H9 (cell line): ENCODE results near the gene CCDC170. TPM values are rescaled to one million over a fixed set of nuclear protein-coding genes. Genes with fewer than 3 reads are reported as not detected.
A peak's percentile ranks its signal among the peaks of the same experiment; 100 is the strongest.

Source experiments
- DNase-seq: peaks from one replicate; pipeline ENCODE4 v3.0.0-alpha.2; 2017
- H2AFZ ChIP-seq: one replicate; pipeline ENCODE4 v1.6.1; 2013; ENCODE audit warnings: mild to moderate bottlenecking, low read length, control low read depth, moderate library complexity
- H2AK5ac ChIP-seq: 2 replicates; pipeline ENCODE4 v1.6.1; 2013; ENCODE audit warnings: low read length, control low read depth, mixed read lengths; ENCODE audit not compliant: insufficient read length
- H2BK120ac ChIP-seq: one replicate; pipeline ENCODE4 v1.6.1; 2013; ENCODE audit warnings: low read depth, mild to moderate bottlenecking, low read length, control low read depth, inconsistent platforms; ENCODE audit not compliant: poor library complexity, severe bottlenecking
- H2BK12ac ChIP-seq: 2 replicates; pipeline ENCODE4 v1.6.1; 2013; ENCODE audit warnings: low read length, control low read depth, mixed read lengths, low read depth; ENCODE audit not compliant: insufficient read length
- H2BK15ac ChIP-seq: 2 replicates; pipeline ENCODE4 v1.6.1; 2013; ENCODE audit warnings: low read depth, low read length, control low read depth
- H2BK20ac ChIP-seq: one replicate; pipeline ENCODE4 v1.6.1; 2013; ENCODE audit warnings: low read depth, mild to moderate bottlenecking, low read length, control low read depth, inconsistent platforms; ENCODE audit not compliant: poor library complexity, severe bottlenecking
- H2BK5ac ChIP-seq: 2 replicates; pipeline ENCODE4 v1.6.1; 2013; ENCODE audit warnings: low read length, control low read depth, mixed read lengths; ENCODE audit not compliant: insufficient read length
- H3K14ac ChIP-seq: 2 replicates; pipeline ENCODE4 v1.6.1; 2013; ENCODE audit warnings: low read length, control low read depth; ENCODE audit not compliant: insufficient read depth
- H3K18ac ChIP-seq: 2 replicates; pipeline ENCODE4 v1.6.1; 2013; ENCODE audit warnings: low read depth, mild to moderate bottlenecking, mixed read lengths, low read length, control low read depth; ENCODE audit not compliant: insufficient read length
- H3K23ac ChIP-seq: 2 replicates; pipeline ENCODE4 v1.6.1; 2013; ENCODE audit warnings: low read length, control low read depth, mixed read lengths, low read depth; ENCODE audit not compliant: insufficient read length
- H3K23me2 ChIP-seq: 2 replicates; pipeline ENCODE4 v1.6.1; 2013; ENCODE audit warnings: low read depth, mild to moderate bottlenecking, mixed read lengths, low read length, control low read depth; ENCODE audit not compliant: insufficient read length, poor library complexity, severe bottlenecking
- H3K27ac ChIP-seq: 2 replicates; pipeline ENCODE4 v1.5.1; 2013; ENCODE audit warnings: low read length, control low read depth, mixed read lengths, low read depth; ENCODE audit not compliant: insufficient read length
- H3K27me3 ChIP-seq: 2 replicates; pipeline ENCODE4 v1.6.1; 2013; ENCODE audit warnings: low read length, control low read depth, inconsistent platforms; ENCODE audit not compliant: insufficient read depth
- H3K4ac ChIP-seq: 2 replicates; pipeline ENCODE4 v1.6.1; 2013; ENCODE audit warnings: low read depth, mild to moderate bottlenecking, control low read depth, inconsistent platforms, low read length, moderate library complexity
- H3K4me1 ChIP-seq: 2 replicates; pipeline ENCODE4 v1.6.1; 2013; ENCODE audit warnings: low read length, control low read depth, inconsistent platforms; ENCODE audit not compliant: insufficient read depth
- H3K4me2 ChIP-seq: 2 replicates; pipeline ENCODE4 v1.6.1; 2013; ENCODE audit warnings: low read length, control low read depth, mixed read lengths; ENCODE audit not compliant: insufficient read length, insufficient read depth
- H3K56ac ChIP-seq: 2 replicates; pipeline ENCODE4 v1.6.1; 2013; ENCODE audit warnings: low read depth, mild to moderate bottlenecking, mixed read lengths, low read length, control low read depth; ENCODE audit not compliant: insufficient read length
- H3K79me1 ChIP-seq: 2 replicates; pipeline ENCODE4 v1.6.1; 2013; ENCODE audit warnings: low read depth, mild to moderate bottlenecking, moderate library complexity, low read length, control low read depth, inconsistent platforms; ENCODE audit not compliant: insufficient read depth, poor library complexity, severe bottlenecking
- H3K79me2 ChIP-seq: 2 replicates; pipeline ENCODE4 v1.6.1; 2013; ENCODE audit warnings: low read length, control low read depth, inconsistent platforms; ENCODE audit not compliant: insufficient read depth
- H3K9ac ChIP-seq: 2 replicates; pipeline ENCODE4 v1.6.1; 2013; ENCODE audit warnings: low read length, control low read depth, mixed read lengths; ENCODE audit not compliant: insufficient read length; ENCODE audit errors: extremely low read depth
- H3K9me3 ChIP-seq: one replicate; pipeline ENCODE4 v1.6.1; 2013; ENCODE audit warnings: low read depth, low read length, inconsistent platforms; ENCODE audit not compliant: control insufficient read depth
- H3T11ph ChIP-seq: one replicate; pipeline ENCODE4 v1.6.1; 2013; ENCODE audit warnings: mild to moderate bottlenecking, low read length, control low read depth, inconsistent platforms
- H4K20me1 ChIP-seq: one replicate; pipeline ENCODE4 v1.6.1; 2013; ENCODE audit not compliant: control insufficient read depth, insufficient read length, insufficient read depth
- H4K5ac ChIP-seq: 2 replicates; pipeline ENCODE4 v1.6.1; 2013; ENCODE audit warnings: low read depth, mild to moderate bottlenecking, mixed read lengths, low read length, control low read depth; ENCODE audit not compliant: insufficient read length
- H4K8ac ChIP-seq: replicated peaks from 2 replicates; pipeline ENCODE4 v1.6.1; 2013; ENCODE audit warnings: low read length, control low read depth, mixed read lengths, low read depth; ENCODE audit not compliant: insufficient read length
- H4K91ac ChIP-seq: 2 replicates; pipeline ENCODE4 v1.6.1; 2013; ENCODE audit warnings: low read depth, mild to moderate bottlenecking, moderate library complexity, mixed read lengths, low read length, control low read depth; ENCODE audit not compliant: insufficient read length
- H3K27ac Mint-ChIP-seq, 3 experiments: 2 replicates in 2 of 3; 3 replicates in 1 of 3; pipeline ENCODE4 v1.8.0; 2020 to 2021; ENCODE audit warnings: mixed read lengths in 3 of 3, mild to moderate bottlenecking in 1 of 3, moderate library complexity in 1 of 3
- H3K27me3 Mint-ChIP-seq: 2 replicates; pipeline ENCODE4 v1.8.0; 2021; ENCODE audit warnings: low read depth, mild to moderate bottlenecking, moderate library complexity, mixed read lengths
- H3K36me3 Mint-ChIP-seq, 3 experiments: 2 replicates in 2 of 3; 3 replicates in 1 of 3; pipeline ENCODE4 v1.8.0; 2020 to 2021; ENCODE audit warnings: low read depth in 3 of 3, mixed read lengths in 3 of 3; ENCODE audit not compliant: insufficient read depth in 1 of 3
- H3K4me1 Mint-ChIP-seq, 2 experiments: 2 replicates each; pipeline ENCODE4 v1.8.0; 2020; ENCODE audit warnings: mixed read lengths in 2 of 2
- H3K4me3 Mint-ChIP-seq, 2 experiments: 2 replicates in 1 of 2; 3 replicates in 1 of 2; pipeline ENCODE4 v1.8.0; 2020 to 2021; ENCODE audit warnings: mild to moderate bottlenecking in 2 of 2, mixed read lengths in 2 of 2, moderate library complexity in 1 of 2
- H3K9me3 Mint-ChIP-seq, 2 experiments: 2 replicates in 1 of 2; 3 replicates in 1 of 2; pipeline ENCODE4 v1.8.0; 2020; ENCODE audit warnings: mild to moderate bottlenecking in 2 of 2, mixed read lengths in 2 of 2, moderate library complexity in 1 of 2
- WGBS: extraction: QIAGEN DNeasy Blood & Tissue Kit; methylation state at CpG from one replicate; pipeline ENCODE4 v1.1.7; 2013; ENCODE audit warnings: missing lambda C conversion rate, low lambda C conversion rate, mixed read lengths; ENCODE audit not compliant: insufficient read length; ENCODE audit errors: extremely low coverage; 5-methylcytosine and 5-hydroxymethylcytosine counted together
- total RNA-seq: library from RNA; stranded (reverse); gene quantifications from 2 replicates; pipeline ENCODE4 v1.2.1, GENCODE V29; 2021
- TF ChIP-seq, protein P1 (sequence below): fragments of 200-600 bp; sonication (generic); conservative IDR thresholded peaks from 3 replicates; pipeline ENCODE4 v1.8.0; 2021; ENCODE audit warnings: antibody characterized with exemption, mild to moderate bottlenecking

The CCDC170 gene
- total RNA-seq, 1 experiment from 2014 or later, result 0.07 TPM

GRCh38 chr6:151493161-151493803 lies 535 bp upstream of the CCDC170 start:
- peak overlapping the region; percentile 66 to 79 for H3K4me3 Mint-ChIP-seq
- no peak overlapping the region for H3K4ac ChIP-seq
- H4K91ac ChIP-seq, result no peak overlapping the region
- H3K79me1 ChIP-seq, result no peaks in the 10 kb centered on the region
- WGBS, result no CpG with 5 or more reads among the region's 16 CpGs
- H4K5ac ChIP-seq, result no peak overlapping the region
- peaks cover 12% of the 10 kb centered on the region for H3K23me2 ChIP-seq
- no peak overlapping the region for H3K27ac Mint-ChIP-seq
- no peaks in the 10 kb centered on the region for H4K20me1 ChIP-seq
- no peaks in the 10 kb centered on the region for H3K9me3 ChIP-seq
- H4K8ac ChIP-seq, result no peak overlapping the region
- H3K14ac ChIP-seq, result peak overlapping the region; percentile 77; the same call in 1 of the 2 replicates
- no peak overlapping the region for H2BK15ac ChIP-seq
- H3K4me1 Mint-ChIP-seq, result peaks cover 11 to 16% of the 10 kb centered on the region in 2 experiments
- H3K9me3 Mint-ChIP-seq, result no peaks in the 10 kb centered on the region
- no peaks in the 10 kb centered on the region for H3K36me3 Mint-ChIP-seq
- no peak overlapping the region for H3K27ac ChIP-seq
- TF ChIP-seq, protein P1, sequence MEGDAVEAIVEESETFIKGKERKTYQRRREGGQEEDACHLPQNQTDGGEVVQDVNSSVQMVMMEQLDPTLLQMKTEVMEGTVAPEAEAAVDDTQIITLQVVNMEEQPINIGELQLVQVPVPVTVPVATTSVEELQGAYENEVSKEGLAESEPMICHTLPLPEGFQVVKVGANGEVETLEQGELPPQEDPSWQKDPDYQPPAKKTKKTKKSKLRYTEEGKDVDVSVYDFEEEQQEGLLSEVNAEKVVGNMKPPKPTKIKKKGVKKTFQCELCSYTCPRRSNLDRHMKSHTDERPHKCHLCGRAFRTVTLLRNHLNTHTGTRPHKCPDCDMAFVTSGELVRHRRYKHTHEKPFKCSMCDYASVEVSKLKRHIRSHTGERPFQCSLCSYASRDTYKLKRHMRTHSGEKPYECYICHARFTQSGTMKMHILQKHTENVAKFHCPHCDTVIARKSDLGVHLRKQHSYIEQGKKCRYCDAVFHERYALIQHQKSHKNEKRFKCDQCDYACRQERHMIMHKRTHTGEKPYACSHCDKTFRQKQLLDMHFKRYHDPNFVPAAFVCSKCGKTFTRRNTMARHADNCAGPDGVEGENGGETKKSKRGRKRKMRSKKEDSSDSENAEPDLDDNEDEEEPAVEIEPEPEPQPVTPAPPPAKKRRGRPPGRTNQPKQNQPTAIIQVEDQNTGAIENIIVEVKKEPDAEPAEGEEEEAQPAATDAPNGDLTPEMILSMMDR, result no peak
- DNase-seq, result no peak
- no peak overlapping the region for H2BK120ac ChIP-seq
- peak overlapping the region; percentile 13 for H3K18ac ChIP-seq
- H3T11ph ChIP-seq, result no peak overlapping the region
- H2BK5ac ChIP-seq, result no peak overlapping the region
- H3K9ac ChIP-seq, result no peak overlapping the region
- H2AFZ ChIP-seq, result no peak overlapping the region
- H3K4me1 ChIP-seq, result no peaks in the 10 kb centered on the region
- H2AK5ac ChIP-seq, result no peak overlapping the region
- peak overlapping the region; percentile 63 for H3K4me2 ChIP-seq
- no peak overlapping the region for H3K56ac ChIP-seq
- H2BK20ac ChIP-seq, result no peak overlapping the region
- no peaks in the 10 kb centered on the region for H3K79me2 ChIP-seq
- peaks cover 47% of the 10 kb centered on the region for H3K27me3 Mint-ChIP-seq
- no peak overlapping the region for H2BK12ac ChIP-seq
- H3K23ac ChIP-seq, result no peak overlapping the region
- peaks cover 8% of the 10 kb centered on the region; the same call in 1 of the 2 replicates for H3K27me3 ChIP-seq
